HG03025 (cell line): ENCODE results near the gene HOXD3.

ENCODE experiments used
- ATAC-seq: cut with Tn5 transposase; IDR thresholded peaks from one replicate; pipeline ENCODE4 v1.9.1; 2021; ENCODE audit warnings: mild to moderate bottlenecking, moderate library complexity; ENCODE audit not compliant: unreplicated experiment, low FRiP score

Gene HOXD3

DNA sequence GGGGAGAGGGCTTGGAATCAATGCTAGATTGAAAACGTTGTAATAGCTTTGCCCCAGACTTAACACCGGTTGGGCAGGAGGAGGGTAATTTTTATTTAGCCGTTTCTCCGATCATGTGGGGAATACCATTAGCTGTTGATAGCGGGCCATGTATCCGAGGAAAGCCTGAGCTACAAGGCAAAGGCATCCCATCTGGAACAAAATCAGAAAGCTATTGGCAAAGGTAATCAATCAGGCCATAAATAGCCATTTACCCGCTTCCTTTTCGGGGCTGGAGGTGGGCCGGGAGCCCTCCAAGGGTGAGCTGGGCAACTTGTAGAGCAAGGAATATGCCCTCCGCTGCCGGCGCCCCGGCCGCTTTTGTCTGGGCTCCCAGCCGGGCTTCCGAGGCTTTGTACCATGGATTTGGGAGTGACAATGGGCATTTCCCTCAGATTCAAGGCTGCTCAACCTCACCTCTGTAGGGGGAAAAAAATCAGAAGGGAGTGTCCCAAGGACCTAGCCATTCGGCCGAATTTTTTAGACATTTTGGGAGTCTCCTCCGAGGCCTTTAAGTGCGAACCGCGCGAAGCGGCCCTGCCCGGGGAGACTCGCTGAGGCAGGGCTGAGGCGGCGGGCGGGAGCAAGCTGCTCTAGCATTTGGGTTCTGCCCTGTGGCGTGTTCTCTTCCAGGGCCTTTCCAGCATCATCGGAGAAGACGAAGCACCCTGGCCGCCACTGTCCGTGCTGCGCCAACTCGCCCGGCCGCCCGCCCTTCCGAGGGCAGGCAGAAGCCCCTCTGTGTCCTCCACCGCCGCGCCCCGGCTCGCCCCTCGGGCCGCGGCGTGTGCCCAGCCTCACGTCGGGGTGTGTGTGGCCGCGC, 35.7 kb upstream of the HOXD3 start:
- no peak for ATAC-seq

DNA sequence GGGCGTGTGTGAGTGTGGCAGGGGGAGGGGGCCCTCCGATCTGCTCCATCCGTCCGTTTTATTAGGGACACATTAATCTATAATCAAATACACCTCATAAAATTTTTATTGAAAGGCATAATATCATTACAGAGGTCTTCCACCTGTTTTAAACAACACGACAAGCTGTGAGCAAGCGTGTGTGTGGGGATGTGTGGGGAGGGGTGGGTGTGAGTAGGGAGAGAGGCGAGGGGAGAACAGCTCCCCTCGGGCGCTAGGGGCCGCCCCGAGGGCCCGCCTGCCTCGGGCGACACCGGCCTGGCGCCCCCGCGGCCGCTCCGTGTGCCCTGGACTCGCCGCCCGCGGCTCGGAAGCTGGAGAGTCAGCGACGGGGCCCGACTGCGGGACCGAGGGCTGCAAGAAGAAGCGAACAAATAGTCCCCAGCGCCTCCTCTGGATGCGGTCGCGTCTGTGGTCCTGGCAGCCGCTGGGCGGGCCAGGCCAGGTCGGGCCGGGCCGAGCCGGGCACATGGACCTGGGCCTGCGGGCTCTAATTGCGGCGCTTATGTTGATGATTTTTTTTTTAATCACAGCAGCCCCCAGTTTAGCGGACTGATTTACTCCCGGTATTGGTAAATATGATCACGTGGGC, 34.9 kb upstream of the HOXD3 start:
- ATAC-seq: no peak

DNA sequence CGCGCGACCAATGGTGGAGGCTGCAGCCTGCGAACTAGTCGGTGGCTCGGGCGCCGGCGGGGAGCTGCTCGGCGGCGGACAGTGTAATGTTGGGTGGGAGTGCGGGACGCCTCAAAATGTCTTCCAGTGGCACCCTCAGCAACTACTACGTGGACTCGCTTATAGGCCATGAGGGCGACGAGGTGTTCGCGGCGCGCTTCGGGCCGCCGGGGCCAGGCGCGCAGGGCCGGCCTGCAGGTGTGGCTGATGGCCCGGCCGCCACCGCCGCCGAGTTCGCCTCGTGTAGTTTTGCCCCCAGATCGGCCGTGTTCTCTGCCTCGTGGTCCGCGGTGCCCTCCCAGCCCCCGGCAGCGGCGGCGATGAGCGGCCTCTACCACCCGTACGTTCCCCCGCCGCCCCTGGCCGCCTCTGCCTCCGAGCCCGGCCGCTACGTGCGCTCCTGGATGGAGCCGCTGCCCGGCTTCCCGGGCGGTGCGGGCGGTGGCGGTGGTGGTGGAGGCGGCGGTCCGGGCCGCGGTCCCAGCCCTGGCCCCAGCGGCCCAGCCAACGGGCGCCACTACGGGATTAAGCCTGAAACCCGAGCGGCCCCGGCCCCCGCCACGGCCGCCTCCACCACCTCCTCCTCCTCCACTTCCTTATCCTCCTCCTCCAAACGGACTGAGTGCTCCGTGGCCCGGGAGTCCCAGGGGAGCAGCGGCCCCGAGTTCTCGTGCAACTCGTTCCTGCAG, 34.3 kb upstream of the HOXD3 start, which contains the start of gene HOXD9:
TSS of gene HOXD9 (plus strand) at position 37 of the 728 bp plus-strand sequence. CDS start at position 87, 50 bp downstream.
- no peak for ATAC-seq

DNA sequence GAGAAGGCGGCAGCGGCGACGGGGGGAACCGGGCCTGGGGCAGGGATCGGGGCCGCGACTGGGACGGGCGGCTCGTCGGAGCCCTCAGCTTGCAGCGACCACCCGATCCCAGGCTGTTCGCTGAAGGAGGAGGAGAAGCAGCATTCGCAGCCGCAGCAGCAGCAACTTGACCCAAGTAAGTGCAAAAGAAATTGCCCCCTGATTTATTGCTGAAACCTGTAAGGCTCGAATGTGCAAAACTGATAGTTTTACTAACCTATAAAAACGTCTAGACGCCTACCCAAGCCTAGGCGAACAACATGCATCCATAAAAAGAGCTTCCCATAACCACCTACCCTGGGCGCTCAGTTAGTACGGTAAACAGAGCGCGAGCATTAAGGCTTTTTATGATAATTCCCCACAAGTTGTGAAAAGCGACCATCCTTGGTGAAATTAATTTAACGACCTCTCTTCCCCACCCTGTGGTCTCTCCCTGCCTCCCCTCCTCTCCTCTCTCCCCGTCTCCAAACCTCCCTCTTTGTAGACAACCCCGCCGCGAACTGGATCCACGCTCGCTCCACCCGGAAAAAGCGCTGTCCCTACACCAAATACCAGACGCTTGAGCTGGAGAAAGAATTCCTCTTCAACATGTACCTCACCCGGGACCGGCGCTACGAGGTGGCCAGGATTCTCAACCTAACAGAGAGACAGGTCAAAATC, 33.5 kb upstream of the HOXD3 start:
- ATAC-seq: no peak

DNA sequence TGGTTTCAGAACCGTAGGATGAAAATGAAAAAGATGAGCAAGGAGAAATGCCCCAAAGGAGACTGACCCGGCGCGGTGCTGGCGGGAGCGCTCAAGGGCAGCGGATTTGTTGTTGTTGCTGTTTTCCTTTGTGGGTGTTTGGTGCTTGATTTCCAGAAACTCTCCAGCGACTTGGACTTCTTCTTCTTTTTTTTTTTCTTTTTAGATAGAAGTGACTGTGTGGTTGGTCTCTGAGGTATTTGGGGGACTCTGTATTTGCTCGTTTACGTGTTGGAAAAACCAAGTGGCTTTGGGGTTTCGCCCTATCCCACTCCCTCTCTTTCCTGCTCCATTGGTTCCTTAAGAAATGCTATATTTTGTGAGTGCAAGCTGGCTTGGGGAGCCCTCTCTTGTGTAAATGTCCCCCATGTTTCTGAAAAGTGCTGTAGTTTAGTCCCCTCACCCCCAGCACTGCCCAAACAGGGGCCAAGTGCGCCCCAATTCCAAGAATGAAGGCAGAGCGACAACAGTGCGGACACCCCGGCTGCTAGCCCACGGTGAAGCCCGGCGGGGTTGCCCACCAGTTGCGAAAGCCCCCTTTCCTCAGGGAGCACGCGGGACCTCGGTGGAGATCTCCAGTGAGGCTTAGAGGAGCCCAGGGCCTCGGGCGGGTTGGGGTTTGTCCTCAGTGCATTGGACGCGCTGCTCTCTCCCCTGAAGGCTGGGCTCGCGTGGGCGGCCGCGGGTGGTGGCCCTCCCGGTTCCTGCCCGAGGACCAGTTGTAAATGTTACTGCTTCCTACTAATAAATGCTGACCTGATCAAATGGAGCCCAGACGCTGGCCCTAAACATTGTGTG, 32.8 kb upstream of the HOXD3 start:
- no peak for ATAC-seq

DNA sequence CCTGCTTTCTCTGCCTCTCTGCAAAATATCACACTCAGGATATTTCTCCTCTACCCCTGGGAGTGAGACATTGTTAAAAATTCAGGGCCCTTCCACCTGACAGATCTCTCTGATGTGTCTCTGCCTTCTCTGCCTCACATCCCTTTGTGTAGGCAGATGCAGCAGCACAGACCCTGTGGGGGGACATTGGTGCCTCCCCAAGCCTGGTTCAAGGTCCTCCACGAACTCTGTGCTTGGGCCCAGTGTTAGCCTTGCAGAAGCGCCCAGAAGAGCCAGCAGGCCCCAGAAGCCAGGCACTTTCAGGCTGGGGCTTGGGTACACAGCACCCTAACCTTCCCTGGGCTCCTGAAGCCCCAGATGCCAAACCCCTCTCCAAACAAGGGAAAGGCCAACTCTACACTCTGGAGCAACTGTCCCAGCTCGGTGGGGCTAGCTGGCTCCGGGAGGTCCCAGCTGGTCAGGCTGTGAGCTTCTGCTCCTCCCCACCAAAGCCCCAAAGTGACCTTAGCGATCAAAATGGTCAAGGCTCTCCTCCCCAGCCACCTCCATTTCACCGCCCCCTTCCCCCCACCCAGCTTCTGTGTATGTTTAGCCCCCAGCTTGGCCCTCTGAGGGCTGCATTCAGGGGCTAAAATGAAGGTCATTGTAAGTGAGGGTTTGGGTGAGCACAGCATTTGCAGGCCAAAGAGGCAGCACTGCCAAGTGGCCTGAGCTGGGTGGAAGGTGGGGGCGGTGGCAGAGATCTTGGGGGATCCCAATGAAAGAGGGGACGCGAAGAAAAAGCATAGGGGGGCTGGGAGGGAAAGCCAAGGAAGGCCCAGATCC, 31.9 kb upstream of the HOXD3 start:
- no peak for ATAC-seq

DNA sequence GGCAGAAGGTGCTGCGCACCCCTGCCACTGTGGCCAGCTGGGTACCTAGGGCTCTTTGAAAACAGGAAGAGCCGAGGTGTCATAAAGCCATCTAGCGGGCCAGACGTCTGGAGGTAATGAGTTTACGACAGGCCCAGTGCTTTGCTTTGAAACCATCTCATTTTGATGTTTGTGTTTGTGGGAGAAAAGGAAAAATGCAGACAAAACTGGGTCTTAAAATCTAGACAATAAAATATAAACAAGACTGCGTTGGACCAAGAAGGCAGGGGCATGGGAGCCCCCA, 31.4 kb upstream of the HOXD3 start:
- no peak for ATAC-seq

DNA sequence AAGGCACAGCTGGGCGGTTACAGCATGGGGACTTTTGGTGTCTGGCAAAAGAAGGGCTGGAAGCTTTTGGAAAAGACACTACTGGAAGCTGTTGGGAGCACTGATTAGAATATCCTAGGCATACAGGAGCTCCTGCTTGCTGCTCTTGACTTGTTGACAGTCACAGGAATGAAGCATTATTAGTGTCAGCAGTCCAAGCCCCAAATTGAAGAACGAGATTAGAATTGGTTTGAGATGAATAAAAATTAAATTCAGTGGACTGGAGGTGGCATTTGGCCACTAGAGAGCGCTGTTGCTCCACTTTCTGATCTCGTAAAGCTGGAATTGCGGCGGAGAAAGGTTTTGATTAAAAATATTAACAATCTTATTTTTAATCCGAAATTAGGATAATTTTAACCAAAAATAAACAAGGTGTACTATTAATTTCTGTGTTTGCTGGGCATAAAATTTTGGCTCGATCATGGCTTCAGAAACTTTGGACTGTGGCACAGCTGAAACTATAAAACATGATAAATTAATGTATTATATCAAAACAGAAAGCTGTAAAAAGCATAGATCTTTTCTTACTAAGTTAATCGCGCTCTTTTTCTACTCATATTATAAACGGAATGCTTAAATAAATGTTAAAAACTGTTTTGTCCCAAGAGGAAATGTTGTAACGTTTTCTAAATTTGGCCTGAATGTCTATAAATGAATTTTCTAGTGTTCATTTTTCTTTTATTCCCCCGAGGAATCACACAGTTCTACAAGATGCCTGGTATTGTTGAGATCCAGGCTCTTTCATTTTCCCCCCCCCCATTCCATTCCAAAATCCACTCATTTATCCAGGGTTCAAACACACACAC, 30.0 kb upstream of the HOXD3 start:
- ATAC-seq: no peak

DNA sequence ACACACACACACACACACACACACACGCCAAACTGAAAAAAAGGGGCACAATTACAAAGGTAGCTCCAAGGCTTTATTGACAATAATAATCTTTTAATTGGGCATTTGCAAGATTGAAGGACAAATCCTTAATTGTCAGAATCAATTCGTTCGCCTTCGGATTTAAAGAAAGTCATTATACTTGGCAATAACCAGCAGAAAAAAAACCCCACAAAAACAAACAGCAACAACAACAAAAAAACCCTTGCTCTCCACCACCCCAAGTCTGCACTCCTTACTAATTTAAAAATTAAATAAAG, 29.4 kb upstream of the HOXD3 start:
- no peak for ATAC-seq

DNA sequence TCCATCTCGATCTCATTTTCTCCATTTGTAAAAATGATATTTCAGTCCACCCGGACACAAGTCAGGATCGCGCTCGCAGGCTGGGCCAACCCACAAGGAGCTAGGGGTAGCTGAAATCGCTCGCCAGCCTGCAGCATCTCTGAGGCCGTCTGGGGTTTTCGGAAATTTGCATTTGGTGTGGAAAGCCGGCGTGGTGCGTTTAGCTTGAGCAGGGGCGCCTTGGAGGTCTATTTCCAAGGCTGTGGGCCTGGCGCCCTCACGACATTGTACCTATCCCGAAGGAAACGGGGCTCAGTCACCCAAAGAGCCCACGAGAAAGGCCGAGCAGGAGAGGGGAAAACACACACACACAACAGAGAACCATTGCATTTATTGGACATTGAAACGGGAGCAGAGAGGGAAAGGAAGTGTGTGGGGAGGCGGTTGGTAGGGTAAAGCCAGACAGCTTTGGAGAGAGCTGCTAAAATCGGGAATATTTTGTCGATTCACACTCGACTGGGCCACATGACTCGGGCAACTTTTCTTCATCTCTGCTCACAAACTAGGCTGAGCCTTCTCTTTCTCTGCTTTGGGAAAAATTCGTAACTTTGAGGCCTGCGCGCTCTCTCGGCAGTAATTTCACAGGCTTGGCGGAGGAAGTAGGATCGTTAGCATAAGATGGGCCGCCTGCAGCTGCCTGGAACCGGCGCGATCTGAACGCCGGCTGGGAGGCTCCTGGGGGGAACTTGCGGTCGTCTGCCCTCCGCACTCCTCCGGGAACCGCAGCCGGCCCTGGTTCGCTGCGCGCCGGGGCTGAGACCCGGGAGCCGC, 28.7 kb upstream of the HOXD3 start:
- ATAC-seq: no peak

DNA sequence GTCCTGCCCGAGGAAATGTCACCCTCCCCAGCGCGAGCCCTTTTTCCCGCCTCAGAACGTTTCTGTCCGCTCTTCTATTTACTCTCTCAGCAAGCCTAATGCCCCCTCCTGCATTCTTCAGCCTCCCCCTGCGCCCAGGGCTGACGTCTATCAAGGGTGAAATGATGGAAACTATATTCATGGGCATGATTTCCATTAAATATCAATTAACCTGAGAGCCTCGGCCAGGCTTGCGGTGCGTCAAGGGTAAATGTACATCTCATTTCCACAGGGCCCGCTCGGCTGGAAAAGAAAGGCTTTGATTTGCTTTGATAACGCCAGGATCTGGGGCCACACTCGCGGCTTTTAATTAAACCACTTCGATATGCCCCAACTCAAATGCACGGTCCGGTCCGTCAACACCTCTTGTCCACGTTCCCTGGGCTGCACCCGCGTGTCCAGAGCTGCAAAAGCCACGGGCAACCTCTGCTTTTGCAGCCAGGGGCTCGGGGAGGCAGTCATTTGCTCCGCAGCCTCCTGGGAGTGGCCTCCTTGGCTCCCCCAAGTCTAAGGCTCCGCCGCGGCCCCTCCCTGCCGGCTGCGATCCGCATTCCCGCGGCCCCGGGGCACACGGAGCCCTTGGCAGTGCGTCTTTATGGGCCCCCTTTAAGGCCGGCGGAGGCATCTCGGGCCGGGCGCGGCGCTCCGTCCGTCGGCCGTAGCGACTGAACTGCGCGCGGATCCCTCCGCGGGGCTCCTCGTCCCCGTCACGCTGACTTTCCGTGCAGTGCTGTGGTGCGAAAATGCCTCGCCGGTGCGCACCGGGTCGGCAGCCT, 27.9 kb upstream of the HOXD3 start, which contains the start of gene HOXD8:
TSS of gene HOXD8 (plus strand) at position 724 of the 815 bp plus-strand sequence. CDS start 662 bp downstream, outside the sequence.
- no peak for ATAC-seq

DNA sequence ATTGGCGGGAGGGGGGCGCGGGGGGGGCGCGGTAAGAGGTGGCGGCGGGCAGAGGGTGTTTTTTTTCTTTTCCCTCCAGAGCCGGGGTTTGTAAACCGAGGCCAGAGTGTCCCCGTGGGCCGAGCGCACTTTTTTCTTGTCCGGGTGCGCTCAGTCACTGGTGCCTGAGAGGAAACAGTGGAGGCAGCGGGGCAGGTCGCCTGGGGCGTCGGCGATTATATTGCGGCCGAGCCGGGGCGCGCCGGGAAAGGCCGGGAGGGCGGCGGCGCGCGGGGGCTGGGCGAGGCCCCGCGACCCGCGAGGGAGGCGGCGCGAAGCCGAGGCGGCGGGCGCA, 27.3 kb upstream of the HOXD3 start:
- ATAC-seq: no peak

DNA sequence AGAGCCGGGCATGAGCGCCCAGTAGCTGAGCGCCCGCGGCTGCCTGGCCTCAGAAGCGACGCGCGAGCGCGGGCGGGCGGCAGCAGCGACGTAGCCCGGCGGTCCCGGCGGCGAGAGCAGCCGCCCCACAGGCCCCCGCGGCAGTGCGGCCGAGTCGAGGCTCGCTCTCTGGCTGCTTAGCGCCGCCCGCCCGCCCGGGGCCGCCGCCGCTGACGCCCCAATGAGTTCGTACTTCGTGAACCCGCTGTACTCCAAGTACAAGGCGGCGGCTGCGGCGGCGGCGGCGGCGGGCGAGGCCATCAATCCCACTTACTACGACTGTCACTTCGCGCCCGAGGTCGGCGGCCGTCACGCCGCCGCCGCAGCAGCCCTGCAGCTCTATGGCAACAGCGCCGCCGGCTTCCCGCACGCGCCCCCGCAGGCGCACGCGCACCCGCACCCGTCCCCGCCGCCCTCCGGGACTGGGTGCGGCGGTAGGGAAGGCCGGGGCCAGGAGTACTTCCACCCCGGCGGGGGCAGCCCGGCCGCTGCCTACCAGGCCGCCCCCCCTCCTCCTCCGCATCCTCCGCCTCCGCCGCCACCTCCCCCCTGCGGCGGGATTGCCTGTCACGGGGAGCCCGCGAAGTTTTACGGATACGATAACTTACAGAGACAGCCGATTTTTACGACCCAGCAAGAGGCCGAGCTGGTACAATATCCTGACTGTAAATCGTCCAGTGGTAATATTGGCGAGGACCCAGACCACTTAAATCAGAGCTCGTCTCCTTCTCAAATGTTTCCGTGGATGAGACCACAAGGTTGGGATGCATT, 26.8 kb upstream of the HOXD3 start:
- ATAC-seq: no peak

DNA sequence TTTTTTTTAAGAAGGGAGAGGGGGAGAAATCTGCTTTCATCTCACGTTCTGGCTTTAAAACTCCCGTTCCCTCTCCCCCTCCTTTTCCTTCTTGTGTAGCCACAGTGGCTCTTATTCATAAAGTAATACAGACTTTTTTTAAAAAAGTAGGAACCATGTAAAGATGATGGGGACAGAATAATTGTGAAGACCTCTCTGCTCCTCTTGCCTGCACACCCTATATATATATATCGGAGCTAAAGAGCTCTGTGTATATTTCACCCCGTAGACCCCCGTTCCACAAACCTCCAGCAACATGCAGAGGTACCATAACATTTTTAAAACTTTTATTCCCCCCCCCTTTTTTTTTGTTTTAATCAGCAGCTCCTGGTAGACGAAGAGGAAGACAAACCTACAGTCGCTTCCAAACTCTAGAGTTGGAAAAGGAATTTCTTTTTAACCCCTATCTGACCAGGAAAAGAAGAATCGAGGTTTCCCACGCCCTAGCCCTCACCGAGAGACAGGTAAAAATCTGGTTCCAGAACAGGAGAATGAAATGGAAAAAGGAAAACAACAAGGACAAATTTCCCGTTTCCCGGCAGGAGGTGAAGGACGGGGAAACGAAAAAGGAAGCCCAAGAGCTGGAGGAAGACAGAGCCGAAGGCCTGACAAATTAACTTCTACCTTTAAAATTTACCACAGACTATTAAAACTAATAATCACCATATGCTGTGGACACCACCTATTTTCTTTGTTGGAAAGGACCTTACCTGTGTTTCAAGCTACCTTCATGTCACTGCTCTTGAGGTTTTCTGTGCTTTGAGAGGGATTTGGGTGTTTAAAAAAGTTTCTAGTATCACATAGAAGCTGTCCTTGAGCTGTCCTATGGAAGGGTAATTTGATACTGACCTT, 25.9 kb upstream of the HOXD3 start:
- ATAC-seq: no peak

DNA sequence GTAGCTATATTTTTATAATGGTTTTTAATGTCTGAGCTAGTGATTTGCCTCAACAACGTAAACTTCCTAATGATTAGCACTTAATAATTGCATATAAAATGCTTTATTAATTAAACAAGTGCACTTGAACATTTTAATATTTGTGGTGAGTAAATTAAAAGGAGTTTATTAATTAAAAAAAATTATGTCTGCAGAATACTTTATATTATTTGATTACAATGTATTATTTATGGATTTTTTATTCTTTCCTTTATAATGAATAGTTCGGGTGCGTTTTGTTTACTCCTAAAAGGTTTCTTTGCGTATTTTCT, 25.3 kb upstream of the HOXD3 start:
- ATAC-seq: no peak
